Measurements from ENCODE around the gene RBFOX2. TPM values are rescaled to one million over a fixed set of nuclear protein-coding genes. Genes with fewer than 3 reads are reported as not detected.

The RBFOX2 gene
- total RNA-seq, 1 experiment from 2014 or later = 62.2 TPM

DNA sequence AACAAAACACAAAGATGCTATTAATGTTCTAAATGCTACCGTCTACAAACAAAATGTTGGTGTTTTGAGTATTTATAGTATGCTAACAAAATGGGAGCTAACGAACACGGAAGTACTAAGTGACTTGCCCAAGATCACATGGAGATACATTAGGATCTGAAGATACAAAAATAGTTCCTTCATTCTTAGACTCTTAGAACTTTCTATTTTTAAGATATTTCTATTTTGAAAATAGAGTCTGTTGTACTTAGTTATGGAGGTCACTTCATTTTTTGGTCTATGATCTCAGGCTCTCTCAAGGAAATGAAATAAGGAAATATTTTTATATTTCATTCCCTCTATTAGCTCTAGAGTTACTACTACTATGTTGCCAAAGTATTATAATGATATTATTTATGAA, 246.7 kb downstream of the RBFOX2 start:
- in situ Hi-C loops (cut with HindIII; ENCODE audit: low sequenced_read_pairs) = no loop called here
- no peak for DNase-seq (ENCODE audit: low spot score)

GRCh38 chr22:35777335-35777975, 251.2 kb downstream of the RBFOX2 start:
- no peak for DNase-seq (ENCODE audit: low spot score)
- in situ Hi-C loops (cut with HindIII; ENCODE audit: low sequenced_read_pairs) = no loop called here

- DNase-seq (ENCODE audit: low spot score) = no peak
- in situ Hi-C loops (cut with HindIII; ENCODE audit: low sequenced_read_pairs) = no loop called here
These were observed 253.3 kb downstream of the RBFOX2 start for GRCh38 chr22:35775339-35775738.

DNA sequence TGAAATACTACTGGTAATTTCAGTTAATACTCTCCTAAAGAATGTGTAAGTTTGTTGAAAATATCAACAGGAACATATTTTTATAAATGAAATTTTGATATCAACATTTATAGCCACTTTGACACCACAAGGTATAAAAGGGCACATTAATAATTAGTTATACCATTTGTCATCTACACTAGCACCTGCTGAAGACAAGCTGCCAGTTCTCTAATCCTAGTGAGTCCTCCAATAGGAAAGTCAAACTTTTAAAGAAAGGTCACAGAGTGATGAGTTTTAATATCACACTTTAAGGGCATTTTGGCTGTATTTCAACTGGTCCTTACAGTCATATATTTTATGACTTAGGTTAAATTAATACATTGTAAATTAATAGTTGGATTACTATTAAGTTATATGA, 258.6 kb downstream of the RBFOX2 start:
- DNase-seq (ENCODE audit: low spot score) = no peak
- in situ Hi-C loops (cut with HindIII; ENCODE audit: low sequenced_read_pairs) = no loop called here

- DNase-seq (ENCODE audit: low spot score) = peak; percentile 26
- in situ Hi-C loops (cut with HindIII; ENCODE audit: low sequenced_read_pairs) = no loop called here
These were observed 261.7 kb downstream of the RBFOX2 start for GRCh38 chr22:35766654-35767580.

DNA sequence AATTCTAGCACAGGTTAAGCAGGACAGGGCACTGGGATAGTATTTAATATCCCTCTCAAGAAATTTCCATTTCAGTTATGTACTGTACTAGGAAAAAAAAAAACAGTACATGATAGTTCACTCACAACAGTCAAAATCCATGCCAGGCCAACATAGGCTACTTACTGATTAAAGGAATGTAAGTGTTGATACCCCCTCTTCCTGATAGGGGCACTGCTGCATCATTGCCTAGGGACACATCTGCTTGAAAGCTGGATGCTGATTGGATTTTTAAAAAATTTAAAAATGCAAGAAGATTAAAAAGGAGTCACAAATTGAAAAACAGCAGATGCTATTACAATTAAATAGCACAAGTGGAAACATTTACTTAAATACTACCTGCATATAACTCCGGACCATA, 267.6 kb downstream of the RBFOX2 start:
- no peak for DNase-seq (ENCODE audit: low spot score)
- in situ Hi-C loops (cut with HindIII; ENCODE audit: low sequenced_read_pairs) = no loop called here

DNA sequence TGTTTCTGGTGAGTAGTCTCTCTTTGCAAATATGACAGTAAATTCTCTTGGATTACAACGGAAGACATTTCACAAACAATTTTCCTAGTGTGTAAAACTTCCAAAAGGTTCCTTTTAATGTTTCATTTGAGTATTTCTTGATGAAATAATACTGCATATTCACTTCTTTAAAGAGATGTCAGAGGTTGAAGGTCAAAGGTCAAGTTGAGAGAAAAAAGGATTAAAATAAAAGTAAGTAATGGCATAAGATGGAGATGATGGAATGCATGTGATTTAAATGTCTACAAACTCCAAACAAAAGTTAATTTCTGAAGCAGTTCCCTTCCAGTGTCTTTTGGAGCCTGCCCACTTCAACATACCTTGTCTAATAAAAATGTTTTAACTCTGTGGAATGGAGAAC, 270.2 kb downstream of the RBFOX2 start:
- DNase-seq (ENCODE audit: low spot score) = no peak
- in situ Hi-C loops (cut with HindIII; ENCODE audit: low sequenced_read_pairs) = no loop called here

GRCh38 chr22:35756722-35757121, 271.9 kb downstream of the RBFOX2 start:
- in situ Hi-C loops (cut with HindIII; ENCODE audit: low sequenced_read_pairs) = no loop called here
- no peak for DNase-seq (ENCODE audit: low spot score)

DNA sequence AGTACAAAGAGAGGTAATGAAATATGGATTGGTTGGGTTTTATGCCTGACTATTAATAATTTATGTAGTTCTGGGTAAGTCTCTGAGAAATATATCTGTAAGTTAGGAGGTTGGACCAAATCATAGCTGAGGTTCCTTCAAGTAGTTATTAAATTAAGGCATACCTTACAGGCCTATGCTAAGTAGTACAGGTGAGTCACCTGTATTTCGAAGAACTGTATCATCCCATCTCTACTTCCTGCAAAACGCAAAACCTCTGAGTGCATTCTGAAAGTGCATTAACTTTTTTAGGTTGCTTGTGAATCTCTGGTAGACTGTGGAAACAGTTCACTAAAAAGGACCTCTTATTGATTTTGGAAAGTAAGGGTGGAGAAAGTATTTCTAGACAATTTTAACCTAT, 273.9 kb downstream of the RBFOX2 start:
- in situ Hi-C loops (cut with HindIII; ENCODE audit: low sequenced_read_pairs) = no loop called here
- DNase-seq (ENCODE audit: low spot score) = no peak

GRCh38 chr22:35752863-35753189, 275.8 kb downstream of the RBFOX2 start:
- no peak for DNase-seq (ENCODE audit: low spot score)
- in situ Hi-C loops (cut with HindIII; ENCODE audit: low sequenced_read_pairs) = no loop called here

GRCh38 chr22:35752006-35752862, 276.4 kb downstream of the RBFOX2 start:
- in situ Hi-C loops (cut with HindIII; ENCODE audit: low sequenced_read_pairs) = no loop called here
- DNase-seq (ENCODE audit: low spot score) = no peak

DNA sequence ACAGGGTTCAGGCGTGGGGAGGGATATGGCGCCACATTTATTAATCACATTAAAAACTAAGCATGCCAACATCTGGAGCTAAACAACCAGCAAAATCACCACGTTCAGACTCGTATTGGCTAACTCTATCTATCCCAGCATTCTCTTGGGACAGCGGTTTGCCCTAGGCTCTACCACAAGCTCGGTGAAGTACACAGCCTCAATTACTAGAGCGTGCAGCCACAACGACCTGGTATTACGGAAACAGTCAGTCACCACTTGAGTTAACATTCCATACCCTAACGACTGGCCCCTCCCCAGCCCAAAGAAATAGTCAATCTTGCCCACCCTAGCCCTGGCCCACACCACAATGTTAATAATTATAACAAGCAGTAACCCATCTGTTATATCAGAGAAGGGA, 278.8 kb downstream of the RBFOX2 start:
- DNase-seq (ENCODE audit: low spot score) = no peak
- in situ Hi-C loops (cut with HindIII; ENCODE audit: low sequenced_read_pairs) = no loop called here

GRCh38 chr22:35746946-35747703, 281.5 kb downstream of the RBFOX2 start:
- in situ Hi-C loops (cut with HindIII; ENCODE audit: low sequenced_read_pairs) = no loop called here
- no peak for DNase-seq (ENCODE audit: low spot score)

GRCh38 chr22:35746248-35746647, 282.4 kb downstream of the RBFOX2 start:
- DNase-seq (ENCODE audit: low spot score) = peak; percentile 41
- in situ Hi-C loops (cut with HindIII; ENCODE audit: low sequenced_read_pairs) = no loop called here

GRCh38 chr22:35743326-35743860, 285.2 kb downstream of the RBFOX2 start:
- DNase-seq (ENCODE audit: low spot score) = no peak
- in situ Hi-C loops (cut with HindIII; ENCODE audit: low sequenced_read_pairs) = no loop called here

DNA sequence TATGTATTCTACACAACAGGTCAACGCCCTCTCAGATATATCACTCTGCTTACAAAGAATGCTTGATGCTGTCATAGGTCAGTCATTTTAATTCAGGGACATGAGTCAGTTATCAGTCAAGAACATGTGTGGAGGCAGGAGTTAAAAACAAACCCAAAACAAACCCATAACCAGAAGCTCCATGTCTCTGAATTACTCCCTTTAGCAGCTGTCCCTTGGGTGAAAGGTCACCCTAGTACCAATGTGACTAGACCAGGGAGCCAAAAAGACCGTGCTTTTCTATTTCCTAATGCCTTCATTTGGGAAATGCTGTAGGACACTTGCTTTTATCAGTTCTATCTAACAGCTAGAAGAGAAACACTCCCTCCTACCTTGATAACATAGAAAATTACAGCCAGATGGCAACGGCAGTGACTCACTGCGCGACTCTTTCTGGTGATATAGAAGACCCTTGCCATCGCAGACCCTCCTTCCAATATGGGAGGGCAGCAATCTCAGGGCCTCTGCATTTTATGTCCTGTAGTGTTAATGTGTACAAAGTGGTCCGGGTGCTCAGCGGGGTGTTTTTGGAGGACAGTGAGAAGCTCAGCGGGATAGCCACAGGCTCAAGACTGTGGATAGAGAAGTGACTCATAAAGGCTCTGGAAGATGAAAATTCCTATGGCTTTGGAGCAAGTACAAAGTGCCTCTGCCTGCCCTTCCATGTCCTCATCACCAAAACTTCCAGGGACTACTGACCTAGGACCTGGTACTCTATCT, 286.1 kb downstream of the RBFOX2 start:
- in situ Hi-C loops (cut with HindIII; ENCODE audit: low sequenced_read_pairs) = no loop called here
- no peak for DNase-seq (ENCODE audit: low spot score)

GRCh38 chr22:35740616-35741015, 288.0 kb downstream of the RBFOX2 start:
- in situ Hi-C loops (cut with HindIII; ENCODE audit: low sequenced_read_pairs) = no loop called here
- DNase-seq (ENCODE audit: low spot score) = no peak

GRCh38 chr22:35739931-35740380, 288.7 kb downstream of the RBFOX2 start:
- in situ Hi-C loops (cut with HindIII; ENCODE audit: low sequenced_read_pairs) = no loop called here
- DNase-seq (ENCODE audit: low spot score) = peak; percentile 20
